EL (cell line): ENCODE results near the gene PNPT1.
A peak's percentile ranks its signal among the peaks of the same experiment; 100 is the strongest.
"Not testable (repeated sequence)": the region's sequence is repeated elsewhere in the genome, so short reads cannot be mapped to it uniquely, and the experiment has no call there.

Experiments
- DNase-seq: peaks from one replicate; pipeline ENCODE4 v3.0.0-alpha.2; 2016

The PNPT1 gene

GRCh38 chr2:55653255-55653654 is 40.4 kb downstream of the PNPT1 start:
- DNase-seq: no peak

- no peak for DNase-seq
Measured at GRCh38 chr2:55649211-55649610, 44.4 kb downstream of the PNPT1 start.

- no peak for DNase-seq
Measured at GRCh38 chr2:55636831-55637230, 56.8 kb downstream of the PNPT1 start.

- no peak for DNase-seq
Measured at GRCh38 chr2:55628931-55629330, 64.7 kb downstream of the PNPT1 start.

GRCh38 chr2:55627915-55628314 is 65.7 kb downstream of the PNPT1 start:
- DNase-seq: no peak

- no peak for DNase-seq
Measured at GRCh38 chr2:55621802-55622201, 71.8 kb downstream of the PNPT1 start.

- DNase-seq: peak; percentile 20
Measured at GRCh38 chr2:55620123-55620779, 73.4 kb downstream of the PNPT1 start.

- DNase-seq: peak; percentile 63
Measured at GRCh38 chr2:55618275-55619055, 75.2 kb downstream of the PNPT1 start.

- no peak for DNase-seq
Measured at GRCh38 chr2:55618025-55618274, 75.7 kb downstream of the PNPT1 start.

GRCh38 chr2:55617175-55618024 is 76.2 kb downstream of the PNPT1 start, which contains the start of gene PPP4R3B:
Gene PPP4R3B (minus strand): TSS chr2:55617622. CDS start chr2:55617285, 337 bp downstream.
- peak; percentile 99 for DNase-seq

GRCh38 chr2:55616551-55617174 is 77.0 kb downstream of the PNPT1 start:
- peak; percentile 48 for DNase-seq

GRCh38 chr2:55611997-55612396 is 81.6 kb downstream of the PNPT1 start:
- no peak for DNase-seq

- DNase-seq: no peak
Measured at GRCh38 chr2:55610954-55611743, 82.5 kb downstream of the PNPT1 start.

- no peak for DNase-seq
Measured at GRCh38 chr2:55609938-55610578, 83.6 kb downstream of the PNPT1 start.

GRCh38 chr2:55609193-55609794 is 84.3 kb downstream of the PNPT1 start:
- DNase-seq: no peak

GRCh38 chr2:55607717-55608116 is 85.9 kb downstream of the PNPT1 start:
- DNase-seq: no peak

- DNase-seq: no peak
Measured at GRCh38 chr2:55604027-55604565, 89.5 kb downstream of the PNPT1 start.

GRCh38 chr2:55601849-55602248 is 91.8 kb downstream of the PNPT1 start:
- no peak for DNase-seq

GRCh38 chr2:55598056-55598795 is 95.4 kb downstream of the PNPT1 start:
- DNase-seq: no peak

- DNase-seq: not testable (repeated sequence)
Measured at GRCh38 chr2:55596795-55597194, 96.8 kb downstream of the PNPT1 start.
